GM18508 (cell line): Measurements from ENCODE around the gene DDX53.

Experiments used
- ATAC-seq: cut with Tn5 transposase; IDR thresholded peaks from one replicate; pipeline ENCODE4 v1.9.1; 2021; ENCODE audit warnings: moderate number of reproducible peaks; ENCODE audit not compliant: insufficient read depth, unreplicated experiment

DDX53 gene

DNA sequence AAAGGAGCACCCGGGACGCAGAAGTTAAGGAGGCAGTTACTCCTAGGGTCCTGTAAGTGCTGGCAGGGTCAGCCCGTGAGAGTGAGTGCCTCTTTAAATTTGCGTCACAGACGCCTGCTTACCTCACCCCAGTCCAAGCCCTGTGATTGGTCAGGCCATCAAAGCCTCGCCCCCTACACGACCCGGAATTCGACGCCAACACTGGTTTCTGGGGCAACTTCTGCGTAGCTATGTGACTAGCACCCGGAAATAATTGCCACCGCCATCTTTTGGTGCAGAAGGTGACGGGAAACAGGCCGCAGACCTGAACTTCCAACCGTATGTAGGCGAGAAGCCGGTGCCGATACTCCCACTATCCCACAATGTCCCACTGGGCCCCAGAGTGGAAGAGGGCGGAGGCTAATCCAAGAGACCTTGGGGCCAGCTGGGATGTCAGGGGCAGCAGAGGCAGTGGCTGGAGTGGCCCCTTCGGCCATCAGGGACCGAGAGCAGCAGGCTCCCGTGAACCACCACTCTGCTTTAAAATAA is at the start of gene DDX53:
DDX53 (plus strand) TSS at position 265 of the 528 bp plus-strand sequence; CDS start at position 363, 98 bp downstream.
- ATAC-seq: no peak

GRCh38 chrX:22950269-22951266 is 49.2 kb upstream of the DDX53 start:
- ATAC-seq: no peak

GRCh38 chrX:22952010-22952409 is 47.8 kb upstream of the DDX53 start:
- ATAC-seq: no peak

DNA sequence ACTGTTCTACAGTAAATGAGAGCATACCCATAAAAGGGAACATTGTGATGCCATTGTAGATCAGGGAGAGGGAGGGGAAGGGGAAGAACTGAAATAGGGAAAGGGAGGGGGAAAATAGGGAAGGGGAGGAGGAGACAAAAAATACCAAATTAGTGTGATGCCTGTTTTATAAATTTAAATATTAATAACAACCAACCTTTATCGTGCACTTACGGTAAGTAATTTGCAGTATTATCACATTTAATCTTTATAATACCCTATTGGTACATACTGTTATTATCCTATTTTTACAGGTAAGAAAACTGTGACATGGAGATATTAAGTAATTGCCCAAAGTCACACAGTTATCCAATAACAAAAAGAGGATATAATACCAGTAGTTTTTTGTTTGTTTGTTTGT is 41.5 kb upstream of the DDX53 start:
- no peak for ATAC-seq

DNA sequence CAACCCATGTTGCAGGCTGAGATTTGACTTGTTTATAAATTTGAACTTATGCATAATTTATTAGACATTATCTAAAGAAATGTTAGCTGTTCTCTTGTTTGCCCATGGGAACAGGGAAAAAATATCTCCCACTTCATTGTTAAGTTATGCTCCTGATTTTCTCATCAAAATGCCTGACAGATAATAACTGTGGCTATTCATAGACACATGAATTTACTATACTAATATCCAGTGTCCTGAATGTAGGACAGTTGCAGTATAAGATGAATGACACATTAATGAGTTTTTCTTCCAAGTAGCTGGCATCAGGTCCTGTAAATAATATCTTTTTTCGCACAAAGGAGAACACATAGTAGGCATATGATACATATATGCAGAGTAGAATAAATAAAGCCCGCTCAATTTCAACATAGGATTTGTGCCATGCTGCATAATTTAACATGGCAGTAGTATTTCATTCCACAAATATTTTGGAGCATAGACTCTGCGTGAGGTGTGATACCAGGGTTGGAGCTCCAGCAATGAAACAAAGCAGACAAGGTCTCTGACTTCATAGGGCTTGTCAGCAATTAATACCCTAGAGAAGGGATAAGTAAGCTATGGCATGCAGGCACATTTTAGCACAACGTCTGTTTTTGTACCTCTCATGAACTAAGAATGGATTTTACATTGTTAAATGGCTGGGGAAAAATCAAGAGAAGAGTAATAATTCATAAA is 40.4 kb upstream of the DDX53 start:
- ATAC-seq: no peak

DNA sequence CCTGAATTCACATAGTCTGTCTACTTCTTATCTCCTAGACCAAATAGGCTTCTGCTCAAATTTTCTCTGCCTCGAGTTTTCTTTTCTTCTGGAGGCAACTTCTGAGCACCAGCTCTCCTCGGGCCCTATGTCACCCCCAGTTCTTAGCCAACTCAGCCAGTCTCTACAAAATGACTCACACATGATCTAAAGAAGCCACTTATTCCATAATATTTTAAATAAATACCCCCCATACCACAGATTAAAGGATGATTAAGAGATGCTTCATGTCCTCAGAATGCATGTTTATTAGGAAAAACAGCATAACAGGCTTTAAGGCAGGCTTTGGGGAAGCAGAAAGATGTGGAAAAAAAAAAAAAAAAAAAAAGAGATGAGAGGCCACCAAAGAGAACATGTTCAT is 36.6 kb upstream of the DDX53 start:
- ATAC-seq: no peak

DNA sequence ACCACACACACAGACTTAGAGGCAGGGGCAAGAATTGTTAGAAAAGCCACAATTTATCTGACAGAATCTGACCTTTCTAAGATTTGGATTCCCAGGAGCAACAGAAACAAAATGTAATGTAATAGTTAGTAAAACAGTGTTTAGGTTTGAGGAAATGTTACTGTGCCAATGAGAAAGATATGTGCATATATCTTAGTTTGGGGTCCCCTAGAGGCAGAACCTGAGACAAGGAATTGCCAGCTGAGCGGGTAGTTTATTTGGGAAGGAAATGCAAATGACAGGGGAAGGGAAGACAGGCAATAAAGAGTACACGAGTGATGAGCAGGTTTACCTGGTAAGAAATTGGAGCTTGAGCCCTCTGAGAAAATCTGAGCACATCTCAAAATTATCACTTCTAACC is 31.3 kb upstream of the DDX53 start:
- no peak for ATAC-seq

DNA sequence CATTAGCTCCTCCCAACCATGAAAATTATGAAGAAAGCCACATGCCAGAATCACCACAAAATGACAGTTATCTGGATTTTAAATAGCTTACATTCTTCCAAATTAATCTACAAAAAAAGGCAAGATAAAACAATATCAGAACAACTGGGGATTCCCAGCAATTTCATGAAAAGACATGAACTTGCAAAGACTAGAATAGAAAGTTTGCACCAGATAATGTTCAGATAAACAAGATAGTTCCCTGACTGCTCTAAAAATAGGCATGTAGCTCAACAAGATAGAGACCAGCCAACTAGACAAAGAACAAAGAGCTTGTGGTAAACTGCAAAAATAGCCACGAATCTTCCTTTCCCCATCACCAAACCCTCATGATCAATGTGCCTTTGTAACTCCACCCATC is 30.3 kb upstream of the DDX53 start:
- ATAC-seq: no peak

DNA sequence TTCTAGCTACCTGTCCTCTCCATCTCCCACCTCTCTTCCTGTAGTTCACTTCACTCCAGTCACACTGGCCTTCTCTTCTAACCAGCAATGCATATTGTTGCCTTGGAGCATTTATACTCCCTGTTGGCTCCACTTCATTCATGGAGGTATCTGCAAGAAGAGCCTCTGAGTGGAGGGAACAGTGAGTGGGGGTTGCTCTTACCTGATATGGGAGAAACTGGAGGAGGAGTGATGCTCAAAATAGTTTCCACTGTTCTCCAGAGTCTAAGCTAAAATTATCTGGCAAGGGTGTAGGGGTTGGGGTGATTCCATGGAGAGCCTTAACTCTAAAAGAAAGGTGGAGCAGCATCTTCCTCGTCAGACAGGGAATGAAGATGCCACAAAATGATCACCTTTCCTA is 28.9 kb upstream of the DDX53 start:
- no peak for ATAC-seq

DNA sequence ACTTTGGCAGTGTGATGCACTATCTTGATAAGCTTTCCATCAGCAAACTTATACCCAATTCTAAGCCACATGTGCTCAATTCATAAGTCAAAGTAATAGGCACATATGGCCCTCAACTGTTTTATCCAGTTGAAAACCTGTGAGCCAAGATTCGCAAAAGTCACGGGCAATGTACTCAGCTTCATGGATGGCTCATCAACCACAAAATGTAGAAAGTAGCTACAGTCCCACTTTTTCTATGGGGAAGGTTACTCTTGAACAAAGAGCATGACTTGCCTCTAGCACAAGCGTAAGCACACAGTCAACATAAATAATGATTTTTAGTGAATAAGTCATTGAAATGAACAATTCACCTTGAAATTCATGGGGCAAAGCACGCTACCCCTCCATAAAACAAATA is 25.1 kb upstream of the DDX53 start:
- no peak for ATAC-seq

DNA sequence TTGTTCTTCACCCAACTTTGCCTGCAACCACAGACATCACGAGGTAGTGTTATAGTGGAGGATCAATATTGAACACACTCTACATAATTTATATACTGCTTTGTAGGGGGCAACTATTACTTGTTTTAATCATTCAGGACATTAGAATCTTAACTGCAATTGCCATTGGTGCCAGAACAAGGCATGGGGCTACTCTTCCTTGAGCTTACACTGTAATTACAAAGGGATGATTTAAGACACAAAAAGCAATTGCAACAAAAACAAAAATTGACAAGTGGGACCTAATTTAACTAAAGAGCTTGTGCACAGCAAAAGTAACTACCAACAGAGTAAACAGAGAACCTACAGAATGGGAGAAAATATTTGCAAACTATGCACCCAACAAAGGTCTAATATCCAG is 24.0 kb upstream of the DDX53 start:
- no peak for ATAC-seq

DNA sequence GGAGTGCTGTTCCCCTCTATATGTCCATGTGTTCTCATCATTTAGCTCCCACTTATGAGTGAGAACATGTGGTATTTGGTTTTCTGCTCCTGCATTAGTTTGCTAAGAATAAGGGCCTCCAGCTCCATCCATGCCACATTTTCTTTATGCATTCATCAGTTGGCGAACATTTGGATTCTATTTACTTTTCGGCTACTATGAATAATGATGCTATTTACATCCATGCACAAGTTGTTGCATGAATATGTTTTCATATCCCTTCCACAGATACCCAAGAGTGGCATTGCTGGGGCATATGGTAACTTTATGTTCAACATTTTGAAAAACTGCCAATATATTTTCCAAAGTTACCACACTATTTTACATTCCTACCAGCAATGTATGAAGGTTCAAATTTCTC is 13.8 kb upstream of the DDX53 start:
- ATAC-seq: no peak

DNA sequence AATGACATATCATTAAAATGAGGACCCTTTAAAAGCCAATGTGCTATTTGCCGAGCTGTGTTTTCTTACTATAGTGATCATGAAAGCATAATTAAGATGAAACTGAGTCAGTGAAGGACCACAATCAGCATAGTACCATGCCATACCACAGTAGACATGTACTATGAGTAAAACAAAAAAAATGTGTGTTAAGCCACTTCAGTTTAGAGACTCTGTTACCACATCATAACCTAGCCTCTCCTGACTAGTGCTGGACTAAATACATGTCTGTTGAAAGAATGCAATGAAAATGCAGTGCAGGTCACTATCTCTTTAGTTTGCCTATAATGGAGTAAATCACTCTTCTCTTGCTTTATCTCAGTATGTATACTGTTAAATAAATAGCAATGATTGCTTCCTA is 12.3 kb upstream of the DDX53 start:
- ATAC-seq: no peak

- ATAC-seq: no peak
Measured at GRCh38 chrX:23003116-23003515, 3.4 kb downstream of the DDX53 start.

DNA sequence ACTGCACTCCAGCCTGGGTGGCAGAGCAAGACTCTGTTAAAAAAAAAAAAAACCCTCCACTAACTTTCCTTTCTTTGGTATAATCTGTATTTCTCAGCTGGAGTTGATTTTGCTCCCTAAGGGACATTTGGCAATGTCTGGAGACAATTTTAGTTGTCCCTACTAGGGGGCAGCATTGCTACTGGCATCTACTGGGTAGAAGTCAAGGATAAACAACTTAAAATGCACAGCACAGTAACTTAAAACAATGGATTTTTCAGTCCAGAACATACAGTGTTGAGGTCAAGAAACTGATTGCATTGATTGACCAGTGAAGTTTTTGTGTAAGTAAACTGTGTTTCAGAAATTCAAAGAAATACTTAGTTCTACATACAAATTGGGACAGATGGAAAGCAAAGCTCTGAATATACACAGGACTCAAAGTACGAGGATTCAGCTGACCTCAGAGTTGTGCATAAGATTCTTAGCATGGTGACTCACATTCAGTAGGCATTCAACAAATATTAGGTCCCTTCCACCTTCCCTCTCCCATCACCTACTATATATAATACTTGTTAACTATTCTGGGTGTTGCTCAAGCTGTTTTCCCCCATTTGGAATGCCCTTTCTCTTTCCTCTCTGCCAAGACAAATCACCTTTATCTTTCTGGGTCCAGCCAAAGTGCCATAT is 8.8 kb downstream of the DDX53 start:
- ATAC-seq: no peak

- ATAC-seq: no peak
Measured at GRCh38 chrX:23012162-23012561, 12.4 kb downstream of the DDX53 start.

DNA sequence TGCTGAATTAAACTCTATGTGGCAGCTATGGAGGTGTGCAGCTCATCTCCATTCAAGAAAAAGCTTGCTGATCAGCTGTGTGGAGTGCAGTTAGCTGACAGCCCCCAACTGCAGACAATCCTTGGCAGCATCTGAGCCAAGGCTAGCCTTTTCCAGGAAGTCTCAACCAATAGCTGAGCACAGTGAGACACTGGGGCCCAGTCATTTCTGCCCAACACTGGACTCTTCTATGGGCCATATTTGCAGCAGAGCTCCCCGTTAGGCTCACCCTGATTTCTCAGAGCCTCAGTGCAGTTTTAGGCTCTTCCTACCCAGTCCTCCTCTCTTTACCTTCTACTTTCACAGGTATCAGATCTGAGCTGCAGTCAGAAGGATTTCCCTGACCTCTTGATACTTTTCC is 12.9 kb downstream of the DDX53 start:
- ATAC-seq: no peak

DNA sequence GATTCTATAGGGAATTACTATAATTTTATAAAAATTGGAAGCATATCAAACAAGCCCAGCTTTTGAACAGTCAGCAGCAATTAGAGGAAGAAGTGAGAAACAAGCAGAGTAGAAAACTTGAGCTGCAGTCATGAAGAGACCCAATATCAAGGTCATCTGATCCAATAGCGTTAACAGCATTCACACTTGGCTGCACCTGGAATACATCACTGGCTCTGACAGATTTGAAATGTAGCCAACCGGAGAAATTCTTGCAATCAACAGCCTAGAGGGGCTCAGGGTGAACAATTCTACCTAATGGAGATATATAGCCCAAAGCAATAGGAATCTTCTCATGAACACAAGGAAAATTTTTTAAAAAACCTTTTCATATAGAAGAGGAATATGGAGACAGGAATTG is 13.6 kb downstream of the DDX53 start:
- ATAC-seq: no peak

DNA sequence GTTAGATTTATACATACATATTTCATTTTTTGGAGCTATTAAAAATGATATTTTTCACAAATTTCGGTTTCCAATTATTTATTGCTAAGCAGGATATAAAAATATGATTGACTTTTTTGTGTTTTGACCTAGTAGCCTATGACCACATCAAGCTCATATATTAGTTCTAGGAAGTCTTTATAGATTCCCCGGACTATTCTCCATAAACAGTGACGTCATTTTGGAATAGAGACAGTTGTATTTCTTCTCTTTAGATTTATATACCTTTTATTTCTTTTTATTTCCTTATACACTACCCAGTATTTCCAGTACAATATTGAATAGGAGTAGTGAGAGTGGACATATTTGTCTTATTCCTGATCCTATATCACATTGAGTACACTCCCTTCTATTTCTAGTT is 31.8 kb downstream of the DDX53 start:
- no peak for ATAC-seq

- ATAC-seq: no peak
Measured at GRCh38 chrX:23035493-23035892, 35.7 kb downstream of the DDX53 start.

- no peak for ATAC-seq
Measured at GRCh38 chrX:23046443-23046842, 46.7 kb downstream of the DDX53 start.
